ENCODE measurements around the gene TMEM179B.

DNA sequence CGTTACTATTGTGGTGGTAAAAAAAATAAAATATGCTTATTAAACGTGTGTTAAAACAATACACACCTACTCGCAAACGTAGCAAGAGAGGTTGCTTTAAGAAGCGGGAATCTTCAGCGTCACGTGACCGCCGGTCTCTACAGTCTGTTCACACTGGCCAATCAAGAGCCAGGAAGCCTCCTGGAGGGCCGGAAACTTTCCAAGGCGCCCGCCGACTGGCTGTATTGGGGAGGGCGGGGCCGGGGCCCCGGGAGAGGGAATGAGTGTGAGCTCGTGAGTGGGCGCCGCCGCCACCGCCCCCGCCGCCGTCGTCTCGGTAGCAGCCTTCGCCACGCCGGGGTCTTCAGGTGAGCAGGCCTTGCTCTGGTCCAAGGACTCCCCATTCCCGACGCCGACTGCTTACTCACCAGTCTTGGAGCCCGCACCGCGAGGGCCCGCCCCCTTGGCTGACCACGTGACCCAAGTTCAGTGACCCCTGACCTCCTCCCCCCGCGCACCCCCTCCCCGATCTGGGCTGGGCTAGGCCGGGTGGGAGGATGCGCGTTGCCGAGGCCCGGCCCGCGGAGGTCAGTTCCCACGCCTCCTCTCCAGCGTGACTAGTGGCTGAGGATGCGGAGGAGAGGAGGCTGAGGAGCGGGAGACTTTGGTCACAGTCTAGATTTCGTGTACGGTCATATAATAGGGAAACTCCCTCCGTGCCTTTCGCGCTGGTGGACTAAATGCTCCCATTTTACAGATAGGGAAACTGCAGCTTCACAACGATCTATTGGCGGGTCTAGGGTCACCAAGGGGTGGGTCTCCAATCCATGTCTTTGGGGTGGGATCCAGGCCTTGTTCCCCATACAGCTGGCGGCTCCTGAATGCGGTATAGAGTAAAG lies 15.8 kb upstream of the TMEM179B start, which contains the start of gene TAF6L:
- TF ChIP-seq, protein P1, sequence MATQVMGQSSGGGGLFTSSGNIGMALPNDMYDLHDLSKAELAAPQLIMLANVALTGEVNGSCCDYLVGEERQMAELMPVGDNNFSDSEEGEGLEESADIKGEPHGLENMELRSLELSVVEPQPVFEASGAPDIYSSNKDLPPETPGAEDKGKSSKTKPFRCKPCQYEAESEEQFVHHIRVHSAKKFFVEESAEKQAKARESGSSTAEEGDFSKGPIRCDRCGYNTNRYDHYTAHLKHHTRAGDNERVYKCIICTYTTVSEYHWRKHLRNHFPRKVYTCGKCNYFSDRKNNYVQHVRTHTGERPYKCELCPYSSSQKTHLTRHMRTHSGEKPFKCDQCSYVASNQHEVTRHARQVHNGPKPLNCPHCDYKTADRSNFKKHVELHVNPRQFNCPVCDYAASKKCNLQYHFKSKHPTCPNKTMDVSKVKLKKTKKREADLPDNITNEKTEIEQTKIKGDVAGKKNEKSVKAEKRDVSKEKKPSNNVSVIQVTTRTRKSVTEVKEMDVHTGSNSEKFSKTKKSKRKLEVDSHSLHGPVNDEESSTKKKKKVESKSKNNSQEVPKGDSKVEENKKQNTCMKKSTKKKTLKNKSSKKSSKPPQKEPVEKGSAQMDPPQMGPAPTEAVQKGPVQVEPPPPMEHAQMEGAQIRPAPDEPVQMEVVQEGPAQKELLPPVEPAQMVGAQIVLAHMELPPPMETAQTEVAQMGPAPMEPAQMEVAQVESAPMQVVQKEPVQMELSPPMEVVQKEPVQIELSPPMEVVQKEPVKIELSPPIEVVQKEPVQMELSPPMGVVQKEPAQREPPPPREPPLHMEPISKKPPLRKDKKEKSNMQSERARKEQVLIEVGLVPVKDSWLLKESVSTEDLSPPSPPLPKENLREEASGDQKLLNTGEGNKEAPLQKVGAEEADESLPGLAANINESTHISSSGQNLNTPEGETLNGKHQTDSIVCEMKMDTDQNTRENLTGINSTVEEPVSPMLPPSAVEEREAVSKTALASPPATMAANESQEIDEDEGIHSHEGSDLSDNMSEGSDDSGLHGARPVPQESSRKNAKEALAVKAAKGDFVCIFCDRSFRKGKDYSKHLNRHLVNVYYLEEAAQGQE (IDR thresholded peaks at IDR 0.05; ENCODE audit: insufficient replicate concordance, low read depth), result no peak
- TF ChIP-seq, protein P2, sequence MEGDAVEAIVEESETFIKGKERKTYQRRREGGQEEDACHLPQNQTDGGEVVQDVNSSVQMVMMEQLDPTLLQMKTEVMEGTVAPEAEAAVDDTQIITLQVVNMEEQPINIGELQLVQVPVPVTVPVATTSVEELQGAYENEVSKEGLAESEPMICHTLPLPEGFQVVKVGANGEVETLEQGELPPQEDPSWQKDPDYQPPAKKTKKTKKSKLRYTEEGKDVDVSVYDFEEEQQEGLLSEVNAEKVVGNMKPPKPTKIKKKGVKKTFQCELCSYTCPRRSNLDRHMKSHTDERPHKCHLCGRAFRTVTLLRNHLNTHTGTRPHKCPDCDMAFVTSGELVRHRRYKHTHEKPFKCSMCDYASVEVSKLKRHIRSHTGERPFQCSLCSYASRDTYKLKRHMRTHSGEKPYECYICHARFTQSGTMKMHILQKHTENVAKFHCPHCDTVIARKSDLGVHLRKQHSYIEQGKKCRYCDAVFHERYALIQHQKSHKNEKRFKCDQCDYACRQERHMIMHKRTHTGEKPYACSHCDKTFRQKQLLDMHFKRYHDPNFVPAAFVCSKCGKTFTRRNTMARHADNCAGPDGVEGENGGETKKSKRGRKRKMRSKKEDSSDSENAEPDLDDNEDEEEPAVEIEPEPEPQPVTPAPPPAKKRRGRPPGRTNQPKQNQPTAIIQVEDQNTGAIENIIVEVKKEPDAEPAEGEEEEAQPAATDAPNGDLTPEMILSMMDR (IDR thresholded peaks at IDR 0.05; ENCODE audit: insufficient read depth, low read length), result no peak
- peak; percentile 46 for TF ChIP-seq POLR2AphosphoS5 (IDR thresholded peaks at IDR 0.05; ENCODE audit: low read depth)
- TF ChIP-seq GABPA (IDR thresholded peaks at IDR 0.05; ENCODE audit: low read depth), result no peak
- no peak for TF ChIP-seq SPI1 (IDR thresholded peaks at IDR 0.05; ENCODE audit: borderline replicate concordance, low read depth)

Measured in HL-60 (cell line).